Stimulated activated memory B cell treated with anti-CD40 and anti-IgM and Interleukin-4, amounts not matched to agents 10 μg/mL and 1 μg/mL and 100 μg/mL, for 72 hours (primary cell): ENCODE measurements around the gene FAM83G.
"Not testable (repeated sequence)": the region's sequence is repeated elsewhere in the genome, so short reads cannot be mapped to it uniquely, and the experiment has no call there.

Experiments used
- ATAC-seq: fragments of 150-1000 bp; cut with Tn5 transposase; 2 replicates; pipeline ENCODE4 v1.10.0; 2021
- H3K27ac Mint-ChIP-seq: one replicate; pipeline ENCODE4 v1.8.0; 2022; ENCODE audit warnings: mild to moderate bottlenecking, mixed read lengths
- H3K27me3 Mint-ChIP-seq: one replicate; pipeline ENCODE4 v1.8.0; 2022; ENCODE audit warnings: mixed read lengths
- H3K36me3 Mint-ChIP-seq: one replicate; pipeline ENCODE4 v1.8.0; 2022; ENCODE audit warnings: mixed read lengths
- H3K4me1 Mint-ChIP-seq: one replicate; pipeline ENCODE4 v1.8.0; 2022; ENCODE audit warnings: mixed read lengths
- H3K4me3 Mint-ChIP-seq: one replicate; pipeline ENCODE4 v1.8.0; 2022; ENCODE audit warnings: mild to moderate bottlenecking, moderate library complexity, mixed read lengths
- H3K9me3 Mint-ChIP-seq: one replicate; pipeline ENCODE4 v1.8.0; 2022; ENCODE audit warnings: mixed read lengths

FAM83G gene

DNA sequence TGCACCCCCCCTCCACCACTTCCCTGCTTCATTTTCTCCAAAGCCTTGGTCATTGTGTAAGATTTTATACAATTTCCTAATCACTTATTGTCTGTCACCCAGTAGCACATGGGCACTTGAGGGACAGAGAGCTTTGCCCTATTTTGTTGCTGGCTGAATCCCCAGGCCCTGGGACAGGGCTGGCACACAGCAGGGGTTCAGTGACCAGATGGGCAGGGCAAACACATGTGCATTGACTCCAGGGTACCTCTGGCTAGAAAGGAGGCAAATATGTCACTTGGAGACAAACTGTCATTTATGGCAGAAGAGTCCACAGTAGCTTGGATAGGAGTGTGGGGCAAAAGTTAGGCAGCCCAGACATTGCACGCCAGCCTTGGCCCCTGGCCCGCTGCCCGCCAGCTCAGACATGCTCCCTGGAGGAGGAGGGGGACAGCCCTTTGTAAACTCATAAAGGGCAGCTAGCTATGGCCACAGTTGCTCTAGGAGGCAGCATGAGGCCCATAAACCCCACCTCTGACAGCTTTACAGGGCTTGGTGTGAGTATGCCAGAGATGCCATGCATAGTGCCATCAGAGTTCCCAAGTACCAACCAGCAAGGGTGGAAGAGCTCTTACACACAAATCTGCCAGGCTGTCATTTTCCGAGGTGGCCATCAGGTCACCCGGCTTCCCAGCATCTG, 26.3 kb upstream of the FAM83G start:
- H3K27me3 Mint-ChIP-seq, H3K36me3 Mint-ChIP-seq, H3K27ac Mint-ChIP-seq, ATAC-seq, H3K4me1 Mint-ChIP-seq, H3K9me3 Mint-ChIP-seq, H3K4me3 Mint-ChIP-seq: not testable (repeated sequence)

GRCh38 chr17:19029740-19030139, 25.2 kb upstream of the FAM83G start:
- not testable (repeated sequence) for H3K9me3 Mint-ChIP-seq, ATAC-seq, H3K27me3 Mint-ChIP-seq, H3K36me3 Mint-ChIP-seq, H3K4me3 Mint-ChIP-seq, H3K4me1 Mint-ChIP-seq, H3K27ac Mint-ChIP-seq

DNA sequence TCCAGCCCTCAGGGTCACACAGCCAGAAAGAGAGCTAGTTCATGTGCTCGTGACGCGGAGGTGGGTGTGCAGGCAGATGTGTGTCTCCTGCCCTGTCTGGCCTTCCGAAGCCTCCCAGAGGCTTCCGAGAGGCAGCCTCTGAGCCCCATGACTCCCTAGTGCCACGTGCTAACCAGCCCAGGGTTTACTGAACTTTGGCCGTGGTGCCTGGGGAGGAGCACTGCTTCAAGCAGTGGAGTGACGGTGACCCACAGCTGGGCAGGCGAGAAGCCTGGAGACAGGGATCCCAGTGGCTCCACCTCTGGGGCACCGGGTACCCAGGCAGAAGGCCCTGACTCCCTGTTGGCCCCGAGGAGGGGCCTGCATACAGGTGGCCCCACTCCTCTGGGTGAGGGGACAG, 24.1 kb upstream of the FAM83G start:
- not testable (repeated sequence) for H3K4me3 Mint-ChIP-seq, H3K9me3 Mint-ChIP-seq, H3K27ac Mint-ChIP-seq, H3K27me3 Mint-ChIP-seq, ATAC-seq
- peaks cover 13% of the 10 kb centered on the region for H3K36me3 Mint-ChIP-seq
- H3K4me1 Mint-ChIP-seq, result peaks cover 16% of the 10 kb centered on the region

GRCh38 chr17:19024101-19025078, 19.8 kb upstream of the FAM83G start:
- Mint-ChIP-seq H3K4me1 (peaks cover 45% of the 10 kb centered on the region), H3K36me3 (peaks cover 38% of the 10 kb centered on the region), H3K4me3 (no peak overlapping the region), H3K9me3 (no peaks in the 10 kb centered on the region), H3K27ac (peak overlapping the region; percentile 65), H3K27me3 (no peaks in the 10 kb centered on the region)
- no peak for ATAC-seq

GRCh38 chr17:19023209-19023999, 18.8 kb upstream of the FAM83G start:
- Mint-ChIP-seq H3K4me3 (no peak overlapping the region), H3K4me1 (peaks cover 55% of the 10 kb centered on the region), H3K36me3 (peaks cover 38% of the 10 kb centered on the region), H3K9me3 (no peaks in the 10 kb centered on the region), H3K27ac (peak overlapping the region; percentile 65), H3K27me3 (no peaks in the 10 kb centered on the region)
- no peak for ATAC-seq

DNA sequence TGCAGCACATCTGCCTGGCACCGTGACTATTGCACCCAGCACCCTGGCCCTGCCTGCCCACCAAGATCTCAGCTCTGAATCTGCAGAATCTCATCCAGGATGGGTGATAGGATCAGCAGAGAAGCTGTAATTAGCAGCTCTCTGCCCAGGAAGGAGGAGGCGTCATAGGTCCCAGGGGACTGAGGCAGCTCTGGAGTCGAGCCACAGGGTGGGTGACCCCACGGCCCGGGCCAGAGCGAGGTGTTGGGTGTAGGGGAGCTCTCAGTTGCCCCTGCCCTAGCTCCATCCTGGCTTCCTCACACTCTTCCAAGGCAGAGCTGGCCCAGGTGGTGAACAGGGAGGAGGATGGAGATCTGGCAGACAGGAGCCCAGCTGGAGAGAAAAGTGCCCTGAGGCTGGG, 18.2 kb upstream of the FAM83G start:
- Mint-ChIP-seq H3K27ac (peak overlapping the region; percentile 63), H3K4me3 (no peak overlapping the region), H3K4me1 (peaks cover 61% of the 10 kb centered on the region), H3K27me3 (no peaks in the 10 kb centered on the region), H3K9me3 (no peaks in the 10 kb centered on the region), H3K36me3 (peaks cover 38% of the 10 kb centered on the region)
- ATAC-seq, result no peak

GRCh38 chr17:19022128-19022527, 17.6 kb upstream of the FAM83G start:
- Mint-ChIP-seq H3K9me3 (no peaks in the 10 kb centered on the region), H3K27me3 (no peaks in the 10 kb centered on the region), H3K4me1 (peaks cover 68% of the 10 kb centered on the region), H3K27ac (peak overlapping the region; percentile 63), H3K36me3 (peaks cover 38% of the 10 kb centered on the region), H3K4me3 (no peak overlapping the region)
- no peak for ATAC-seq

- H3K9me3 Mint-ChIP-seq, result no peaks in the 10 kb centered on the region
- no peak for ATAC-seq
Measured at GRCh38 chr17:19021622-19022083, 17.1 kb upstream of the FAM83G start.

DNA sequence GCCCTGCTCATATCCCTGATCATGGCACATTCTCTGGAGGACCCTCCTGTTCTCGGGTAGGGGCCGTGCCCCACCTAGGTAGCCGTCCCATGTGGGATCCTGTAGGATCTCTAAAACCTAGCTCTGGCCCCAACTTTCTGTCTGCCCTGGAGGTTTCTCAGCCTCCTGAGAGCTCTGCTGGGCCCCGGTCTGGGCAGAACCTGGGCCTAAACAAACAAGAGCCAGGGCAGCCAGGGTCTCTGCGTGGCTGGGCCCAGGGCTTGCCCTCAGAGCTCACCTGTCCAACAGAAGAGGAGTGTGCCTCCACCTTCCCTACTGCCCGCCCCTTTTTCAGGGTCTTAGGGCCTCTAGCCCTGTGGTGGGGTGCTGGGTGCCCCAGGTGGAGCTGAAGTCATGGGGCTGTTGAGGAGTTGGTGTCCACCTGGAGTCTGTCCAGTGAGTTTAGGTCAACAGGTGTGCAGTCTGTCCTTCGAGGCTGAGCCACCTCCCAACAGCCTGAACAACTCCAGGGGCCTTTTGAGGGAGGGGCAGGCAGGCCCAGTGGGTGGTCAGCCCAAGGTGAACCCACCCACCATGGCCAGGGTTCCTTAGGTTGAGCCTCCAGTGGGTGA, 16.6 kb upstream of the FAM83G start:
- Mint-ChIP-seq H3K27ac (peak overlapping the region; percentile 51), H3K36me3 (peaks cover 38% of the 10 kb centered on the region), H3K4me1 (peaks cover 72% of the 10 kb centered on the region)
- not testable (repeated sequence) for H3K9me3 Mint-ChIP-seq, H3K4me3 Mint-ChIP-seq, H3K27me3 Mint-ChIP-seq, ATAC-seq

More at GRCh38 chr17:19021622-19022083, 17.1 kb upstream of the FAM83G start:
- Mint-ChIP-seq H3K4me1 (peaks cover 72% of the 10 kb centered on the region), H3K27ac (peak overlapping the region; percentile 51), H3K36me3 (peaks cover 38% of the 10 kb centered on the region), H3K27me3 (no peaks in the 10 kb centered on the region), H3K4me3 (no peak overlapping the region)

DNA sequence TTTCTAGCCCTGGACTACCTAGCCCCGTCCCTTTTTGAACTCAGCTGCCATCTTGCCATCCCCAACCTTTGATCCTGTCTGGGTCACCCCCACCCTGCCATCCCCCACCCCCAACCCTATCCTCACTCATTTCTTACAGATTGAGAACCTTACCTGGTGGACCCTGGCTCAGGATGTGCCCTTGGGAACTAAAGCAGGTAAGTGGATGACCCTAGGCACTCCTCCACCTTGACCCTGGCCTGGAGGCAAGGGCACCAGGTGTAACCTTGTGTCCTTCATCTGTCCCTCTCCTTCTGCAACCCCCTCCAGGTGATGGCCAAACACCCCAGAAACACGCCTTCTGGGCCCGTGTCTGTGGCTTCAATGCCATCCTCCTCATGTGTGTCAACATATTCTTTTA, 15.5 kb upstream of the FAM83G start:
- Mint-ChIP-seq H3K27ac (peak overlapping the region; percentile 61), H3K36me3 (peaks cover 38% of the 10 kb centered on the region), H3K4me3 (no peak overlapping the region), H3K9me3 (no peaks in the 10 kb centered on the region), H3K4me1 (peaks cover 74% of the 10 kb centered on the region), H3K27me3 (no peaks in the 10 kb centered on the region)
- no peak for ATAC-seq

GRCh38 chr17:19019041-19019941, 14.7 kb upstream of the FAM83G start:
- H3K4me1 Mint-ChIP-seq, result peaks cover 67% of the 10 kb centered on the region
- H3K4me3 Mint-ChIP-seq, result peak overlapping the region; percentile 6
- H3K36me3 Mint-ChIP-seq, result peaks cover 31% of the 10 kb centered on the region

GRCh38 chr17:19018600-19018950, 14.0 kb upstream of the FAM83G start:
- Mint-ChIP-seq H3K9me3 (no peaks in the 10 kb centered on the region), H3K27me3 (no peaks in the 10 kb centered on the region), H3K36me3 (peaks cover 24% of the 10 kb centered on the region), H3K27ac (peak overlapping the region; percentile 61), H3K4me3 (no peak overlapping the region), H3K4me1 (peaks cover 59% of the 10 kb centered on the region)
- ATAC-seq, result no peak

More at GRCh38 chr17:19019041-19019941, 14.7 kb upstream of the FAM83G start:
- no peak for ATAC-seq
- no peaks in the 10 kb centered on the region for H3K9me3 Mint-ChIP-seq
- H3K27ac Mint-ChIP-seq, result peak overlapping the region; percentile 61
- no peaks in the 10 kb centered on the region for H3K27me3 Mint-ChIP-seq

DNA sequence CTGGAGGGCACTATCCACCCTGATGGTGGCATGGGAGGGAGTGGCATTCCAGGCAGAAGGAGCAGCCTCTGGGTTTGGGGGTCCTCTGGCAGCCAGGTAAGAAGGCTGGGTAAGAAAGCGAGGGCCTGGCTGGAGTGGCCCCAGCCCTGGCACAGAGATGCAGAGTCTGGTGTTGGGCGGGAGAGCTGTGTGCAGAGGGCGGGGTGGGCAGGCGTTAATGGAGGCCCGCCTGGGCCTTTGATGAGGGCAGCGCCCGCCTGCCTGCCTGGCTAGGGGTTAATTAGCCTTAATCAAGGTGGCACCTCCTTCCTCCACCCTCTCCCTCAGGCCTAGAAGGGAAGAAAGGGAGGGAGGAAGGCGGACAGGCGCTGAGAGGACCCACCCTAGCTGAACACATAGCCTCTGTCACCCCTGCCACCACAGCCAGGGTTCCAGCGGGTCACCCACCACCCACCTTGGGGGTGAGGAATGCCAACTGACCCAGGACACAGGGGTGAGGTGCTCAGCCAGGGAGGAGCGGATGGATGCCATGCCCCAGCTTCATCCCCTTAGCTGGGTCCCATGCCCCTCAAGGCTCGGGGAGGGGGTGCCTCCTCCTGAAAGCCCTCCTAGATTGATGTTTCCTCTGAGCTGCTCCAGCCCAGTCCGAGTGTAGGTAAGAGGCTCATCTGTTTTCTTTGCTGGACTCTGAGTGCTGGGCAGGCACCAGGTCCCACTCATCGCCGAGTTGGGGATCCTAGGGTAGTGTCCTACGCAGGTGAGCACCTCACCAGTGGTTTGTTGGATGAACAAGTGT, 13.4 kb upstream of the FAM83G start:
- no peaks in the 10 kb centered on the region for H3K9me3 Mint-ChIP-seq
- peaks cover 23% of the 10 kb centered on the region for H3K36me3 Mint-ChIP-seq
- ATAC-seq, result no peak
- peaks cover 57% of the 10 kb centered on the region for H3K4me1 Mint-ChIP-seq
- H3K4me3 Mint-ChIP-seq, result no peak overlapping the region
- no peaks in the 10 kb centered on the region for H3K27me3 Mint-ChIP-seq
- H3K27ac Mint-ChIP-seq, result no peak overlapping the region
